Measurements from ENCODE around the gene FLVCR2.

The FLVCR2 gene

GRCh38 chr14:75565056-75565455, 13.4 kb upstream of the FLVCR2 start:
- no peak for TF ChIP-seq CTCF (conservative IDR thresholded peaks at IDR 0.05; ENCODE audit: low read depth, low read length)
- DNase-seq (ENCODE audit: low read depth) = no peak
- H3K4me3 ChIP-seq (ENCODE audit: low read depth, low read length) = no peak overlapping the region

DNA sequence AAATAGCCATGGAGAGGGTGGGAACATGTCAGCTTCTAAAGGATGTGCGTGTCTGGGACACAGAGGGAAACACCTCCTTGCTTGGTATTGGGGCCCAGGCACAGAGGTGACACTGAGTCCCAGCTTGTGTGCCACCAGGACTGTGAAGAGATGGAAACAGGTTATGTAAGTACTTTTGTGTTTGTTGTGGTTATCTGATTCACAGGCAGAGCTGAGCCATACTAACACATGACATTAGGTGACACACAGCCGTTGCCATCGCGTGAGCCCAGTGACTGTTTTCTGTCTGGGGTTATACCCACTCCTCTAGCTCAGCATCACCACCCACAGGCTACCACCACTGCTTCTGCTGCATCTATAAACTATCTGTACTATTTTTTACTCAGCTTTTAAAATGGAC, 12.1 kb upstream of the FLVCR2 start:
- no peak for TF ChIP-seq CTCF (conservative IDR thresholded peaks at IDR 0.05; ENCODE audit: low read depth, low read length)
- no peak overlapping the region for H3K4me3 ChIP-seq (ENCODE audit: low read depth, low read length)
- no peak for DNase-seq (ENCODE audit: low read depth)

- no peak for TF ChIP-seq CTCF (conservative IDR thresholded peaks at IDR 0.05; ENCODE audit: low read depth, low read length)
- no peak for DNase-seq (ENCODE audit: low read depth)
- H3K4me3 ChIP-seq (ENCODE audit: low read depth, low read length) = no peak overlapping the region
Measured at GRCh38 chr14:75566752-75567151, 11.7 kb upstream of the FLVCR2 start.

DNA sequence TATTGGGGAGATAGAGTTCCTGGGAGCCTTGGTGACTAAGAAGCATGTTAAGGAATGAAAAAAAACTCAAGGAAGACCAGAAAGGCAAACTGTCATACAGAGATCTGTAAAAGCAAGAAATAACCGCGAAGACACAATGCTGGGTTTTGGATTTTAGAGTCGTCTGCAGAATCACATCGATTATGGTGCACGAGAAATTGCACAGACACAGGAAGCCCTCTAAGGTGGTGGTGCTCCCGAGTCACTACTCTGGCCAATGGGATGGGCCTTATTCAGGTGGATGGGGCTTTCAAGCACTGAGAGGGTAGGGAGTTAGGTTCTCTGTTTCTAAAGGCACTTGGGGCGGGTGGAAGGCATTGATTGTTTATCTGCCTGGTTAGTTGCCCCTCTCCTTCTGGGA, 10.3 kb upstream of the FLVCR2 start:
- no peak overlapping the region for H3K4me3 ChIP-seq (ENCODE audit: low read depth, low read length)
- no peak for DNase-seq (ENCODE audit: low read depth)
- no peak for TF ChIP-seq CTCF (conservative IDR thresholded peaks at IDR 0.05; ENCODE audit: low read depth, low read length)

DNA sequence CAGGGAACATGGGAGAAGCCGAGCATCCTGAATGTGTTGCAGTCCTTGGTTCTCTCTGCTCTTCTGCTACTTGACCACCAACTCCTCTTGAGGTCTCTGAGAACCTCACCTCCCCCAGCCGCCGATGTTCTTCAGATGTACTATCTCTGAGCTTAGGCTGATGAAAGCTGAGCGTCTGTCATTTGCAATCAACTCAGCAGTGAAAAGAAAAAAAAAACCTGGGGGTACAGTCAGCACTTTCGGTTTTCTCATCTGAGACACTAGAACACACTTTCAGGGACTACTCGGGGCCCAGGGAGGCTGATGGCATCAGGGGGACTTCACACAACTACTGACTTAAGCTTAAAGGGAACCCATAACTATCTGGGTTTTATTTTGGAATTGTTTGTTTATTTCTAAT, 9.6 kb upstream of the FLVCR2 start:
- no peak overlapping the region for H3K4me3 ChIP-seq (ENCODE audit: low read depth, low read length)
- no peak for TF ChIP-seq CTCF (conservative IDR thresholded peaks at IDR 0.05; ENCODE audit: low read depth, low read length)
- no peak for DNase-seq (ENCODE audit: low read depth)

GRCh38 chr14:75570797-75571196, 7.6 kb upstream of the FLVCR2 start:
- no peak for DNase-seq (ENCODE audit: low read depth)
- no peak for TF ChIP-seq CTCF (conservative IDR thresholded peaks at IDR 0.05; ENCODE audit: low read depth, low read length)
- H3K4me3 ChIP-seq (ENCODE audit: low read depth, low read length) = no peak overlapping the region

- no peak overlapping the region for H3K4me3 ChIP-seq (ENCODE audit: low read depth, low read length)
- DNase-seq (ENCODE audit: low read depth) = no peak
- no peak for TF ChIP-seq CTCF (conservative IDR thresholded peaks at IDR 0.05; ENCODE audit: low read depth, low read length)
Measured at GRCh38 chr14:75572104-75572503, 6.3 kb upstream of the FLVCR2 start.
